GM12892 (cell line): Measurements from ENCODE around the gene PHLDB2.

Experiments
- POLR2AphosphoS5 ChIP-seq: IDR thresholded peaks from 2 replicates; pipeline ENCODE4 v1.6.1; 2011; ENCODE audit warnings: low read depth, low read length, control low read depth
- TAF1 ChIP-seq: IDR thresholded peaks from 2 replicates; pipeline ENCODE4 v1.6.1; 2011; ENCODE audit warnings: low read depth, mild to moderate bottlenecking, control low read depth, low read length, borderline replicate concordance

DNA sequence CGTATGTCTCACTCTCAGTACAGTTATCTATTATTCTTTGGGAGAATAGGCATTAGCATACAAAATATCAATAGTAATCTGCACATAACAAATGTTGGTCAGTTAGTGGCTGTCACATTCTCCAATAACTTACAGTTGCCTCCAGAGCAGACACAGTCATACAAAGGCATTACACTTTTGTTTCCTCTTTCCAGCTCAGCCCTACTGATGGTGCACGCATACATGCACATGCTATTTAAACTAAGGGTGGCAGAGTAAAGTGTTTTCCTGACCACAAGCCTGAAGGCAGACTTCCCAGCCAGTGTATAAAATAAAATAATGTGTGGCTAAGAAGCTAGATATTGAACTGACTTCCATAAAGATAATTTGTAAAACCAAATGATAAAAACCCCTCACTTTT lies 47.6 kb downstream of the PHLDB2 start:
- TF ChIP-seq POLR2AphosphoS5 (no peak), TAF1 (no peak)
